ENCODE data around the gene ALX4. TPM values are rescaled to one million over a fixed set of nuclear protein-coding genes. Genes with fewer than 3 reads are reported as not detected.

ALX4 gene
- polyA plus RNA-seq, 4 donors, result 0.04 TPM; not detected in 3

DNA sequence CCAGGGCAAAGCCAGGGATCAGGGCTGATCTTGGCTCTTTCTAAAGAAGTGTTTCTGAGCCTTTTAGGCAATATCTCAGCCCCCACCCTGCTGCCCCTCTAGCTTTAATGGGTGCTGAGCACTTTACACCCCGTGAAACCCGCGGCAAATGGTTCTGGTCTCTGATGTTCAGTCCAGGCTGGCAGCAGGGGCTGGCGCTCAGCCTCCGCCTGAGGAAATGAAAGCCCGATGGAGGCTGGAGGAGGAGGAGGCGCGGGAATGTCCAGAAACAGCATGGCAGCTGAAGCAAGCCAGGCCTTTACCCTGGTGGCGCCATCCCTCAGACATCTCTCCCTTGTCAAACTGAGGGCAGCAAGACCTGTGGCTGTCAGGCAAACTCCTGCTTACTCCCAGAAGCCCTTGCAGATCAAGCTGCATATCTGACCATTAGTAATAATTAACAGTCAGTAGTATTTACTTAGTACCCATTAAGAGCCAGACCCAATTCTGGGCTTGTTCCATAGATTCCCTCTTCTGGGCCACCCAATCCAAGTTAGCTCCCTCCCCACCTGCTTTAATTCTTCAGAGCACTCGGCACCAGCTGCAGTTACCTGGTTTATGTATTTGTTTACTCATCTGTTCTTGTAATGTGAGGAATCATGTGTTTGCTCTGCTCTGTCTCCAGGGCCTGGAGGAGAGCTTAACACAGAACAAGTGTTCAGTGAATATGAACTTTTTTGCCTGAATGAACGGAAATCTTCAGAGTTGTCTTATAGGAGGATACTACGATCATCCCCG lies 15.0 kb upstream of the ALX4 start:
- DNase-seq (no peak), FAIRE-seq (no peak)
- H3K27me3 ChIP-seq (ENCODE audit: control insufficient read depth in 3 of 3, insufficient read depth in 3 of 3, low read length in 3 of 3), result peaks cover 0 to 97% (median 61%) of the 10 kb centered on the region in 3 donors
- no peak overlapping the region for H3K27ac ChIP-seq (ENCODE audit: low read depth in 1 of 3, low read length in 2 of 3)
- H3K9me3 ChIP-seq (ENCODE audit: control insufficient read depth in 2 of 2, insufficient read depth in 1 of 2, low read depth in 1 of 2, low read length in 1 of 2), result no peaks in the 10 kb centered on the region
- no peak overlapping the region for H3K4me3 ChIP-seq (ENCODE audit: low read depth in 1 of 3, low read length in 3 of 3)
- no peaks in the 10 kb centered on the region for H3K36me3 ChIP-seq (ENCODE audit: control insufficient read depth in 3 of 3, insufficient read depth in 2 of 3, low read depth in 1 of 3, low read length in 3 of 3)
- no peaks in the 10 kb centered on the region for H3K4me1 ChIP-seq (ENCODE audit: control insufficient read depth in 3 of 3, insufficient read depth in 2 of 3, low read depth in 1 of 3, low read length in 2 of 3)
- WGBS, 3 donors, result 42 to 52% (median 43%) methylated on average over 13 of the region's 13 CpGs

DNA sequence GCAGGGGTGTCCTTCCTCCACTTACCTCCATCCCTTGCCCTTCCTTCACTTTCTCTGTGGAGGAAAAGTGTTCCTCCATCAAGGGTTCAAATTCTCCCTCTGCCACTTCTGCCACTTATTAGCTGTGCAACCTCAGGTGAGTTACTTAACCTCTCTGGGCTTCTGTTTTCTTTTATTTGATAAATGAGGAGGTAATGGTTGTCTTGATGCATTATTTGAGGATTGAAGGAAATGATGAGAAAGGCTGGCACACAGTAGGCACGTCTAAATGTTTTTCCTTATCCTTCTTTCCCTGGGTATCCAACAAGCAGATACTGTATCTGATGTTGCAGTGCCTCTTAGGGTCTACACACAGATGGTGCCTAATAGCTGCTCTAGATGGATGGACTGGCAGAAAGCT lies 14.3 kb upstream of the ALX4 start:
- WGBS, 3 donors, result 15 to 55% (median 35%) methylated on average over 1 of the region's 1 CpG
- Histone ChIP-seq H3K4me3 (ENCODE audit: low read depth in 1 of 3, low read length in 3 of 3) (no peak overlapping the region), H3K27me3 (ENCODE audit: control insufficient read depth in 3 of 3, insufficient read depth in 3 of 3, low read length in 3 of 3) (peaks cover 0 to 99% (median 61%) of the 10 kb centered on the region in 3 donors), H3K36me3 (ENCODE audit: control insufficient read depth in 3 of 3, insufficient read depth in 2 of 3, low read depth in 1 of 3, low read length in 3 of 3) (no peaks in the 10 kb centered on the region), H3K4me1 (ENCODE audit: control insufficient read depth in 3 of 3, insufficient read depth in 2 of 3, low read depth in 1 of 3, low read length in 2 of 3) (no peaks in the 10 kb centered on the region), H3K9me3 (ENCODE audit: control insufficient read depth in 2 of 2, insufficient read depth in 1 of 2, low read depth in 1 of 2, low read length in 1 of 2) (no peaks in the 10 kb centered on the region), H3K27ac (ENCODE audit: low read depth in 1 of 3, low read length in 2 of 3) (no peak overlapping the region)
- no peak for FAIRE-seq
- DNase-seq, result no peak

DNA sequence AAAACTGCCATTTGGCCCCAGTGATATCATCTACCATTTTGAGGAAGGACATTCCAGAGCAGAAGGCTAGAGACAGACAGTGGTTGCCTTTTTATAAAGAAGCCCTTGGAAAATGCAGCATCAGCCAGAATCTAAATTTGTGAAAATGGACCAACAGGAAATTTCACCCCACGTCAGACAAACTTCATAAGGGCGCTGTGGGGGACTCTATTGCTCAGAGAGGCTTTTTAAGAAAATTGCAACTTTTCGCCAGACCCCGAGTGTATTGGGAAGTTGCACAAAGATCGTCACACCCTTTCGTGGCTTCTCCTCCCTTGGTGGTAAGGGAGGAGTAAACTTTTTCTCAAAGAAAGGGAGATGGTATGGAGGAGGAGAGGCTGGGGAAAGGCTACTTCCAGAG lies 12.3 kb upstream of the ALX4 start:
- no peak for DNase-seq
- Histone ChIP-seq H3K9me3 (ENCODE audit: control insufficient read depth in 2 of 2, insufficient read depth in 1 of 2, low read depth in 1 of 2, low read length in 1 of 2) (no peaks in the 10 kb centered on the region), H3K4me1 (ENCODE audit: control insufficient read depth in 3 of 3, insufficient read depth in 2 of 3, low read depth in 1 of 3, low read length in 2 of 3) (no peaks in the 10 kb centered on the region), H3K27me3 (ENCODE audit: control insufficient read depth in 3 of 3, insufficient read depth in 3 of 3, low read length in 3 of 3) (peaks cover 5 to 99% (median 70%) of the 10 kb centered on the region in 3 donors), H3K4me3 (ENCODE audit: low read depth in 1 of 3, low read length in 3 of 3) (no peak overlapping the region), H3K27ac (ENCODE audit: low read depth in 1 of 3, low read length in 2 of 3) (no peak overlapping the region), H3K36me3 (ENCODE audit: control insufficient read depth in 3 of 3, insufficient read depth in 2 of 3, low read depth in 1 of 3, low read length in 3 of 3) (no peaks in the 10 kb centered on the region)
- 17 to 25% (median 21%) methylated on average over 6 of the region's 6 CpGs for WGBS, 3 donors
- FAIRE-seq, result no peak

DNA sequence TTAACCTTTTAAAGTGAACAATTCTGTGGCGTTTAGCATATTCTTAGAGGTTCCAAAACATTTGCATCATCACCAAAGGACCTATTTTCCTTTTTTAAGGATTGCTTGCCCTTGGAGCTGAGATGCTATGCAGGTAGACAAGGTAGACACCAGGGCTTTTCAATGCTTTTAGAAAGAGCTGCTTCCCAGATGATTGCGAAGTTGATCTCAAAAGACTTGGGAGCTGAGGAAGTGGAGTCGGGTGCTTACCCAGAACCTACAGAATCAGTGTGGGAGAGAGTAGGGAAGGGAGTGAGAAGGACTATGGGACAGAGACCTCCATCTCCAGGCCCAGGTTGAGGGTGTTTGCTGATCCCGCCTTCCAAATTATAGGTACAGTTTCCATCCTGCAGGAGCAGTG lies 11.1 kb upstream of the ALX4 start:
- H3K27ac ChIP-seq (ENCODE audit: low read depth in 1 of 3, low read length in 2 of 3), result no peak overlapping the region
- peaks cover 5 to 100% (median 74%) of the 10 kb centered on the region in 3 donors for H3K27me3 ChIP-seq (ENCODE audit: control insufficient read depth in 3 of 3, insufficient read depth in 3 of 3, low read length in 3 of 3)
- WGBS, 3 donors, result 9 to 15% (median 14%) methylated on average over 4 of the region's 4 CpGs
- H3K36me3 ChIP-seq (ENCODE audit: control insufficient read depth in 3 of 3, insufficient read depth in 2 of 3, low read depth in 1 of 3, low read length in 3 of 3), result no peaks in the 10 kb centered on the region
- no peak for DNase-seq
- H3K4me1 ChIP-seq (ENCODE audit: control insufficient read depth in 3 of 3, insufficient read depth in 2 of 3, low read depth in 1 of 3, low read length in 2 of 3), result peaks cover 0 to 10% (median 2%) of the 10 kb centered on the region in 3 donors
- FAIRE-seq, result no peak
- H3K9me3 ChIP-seq (ENCODE audit: control insufficient read depth in 2 of 2, insufficient read depth in 1 of 2, low read depth in 1 of 2, low read length in 1 of 2), result no peaks in the 10 kb centered on the region
- H3K4me3 ChIP-seq (ENCODE audit: low read depth in 1 of 3, low read length in 3 of 3), result no peak overlapping the region

DNA sequence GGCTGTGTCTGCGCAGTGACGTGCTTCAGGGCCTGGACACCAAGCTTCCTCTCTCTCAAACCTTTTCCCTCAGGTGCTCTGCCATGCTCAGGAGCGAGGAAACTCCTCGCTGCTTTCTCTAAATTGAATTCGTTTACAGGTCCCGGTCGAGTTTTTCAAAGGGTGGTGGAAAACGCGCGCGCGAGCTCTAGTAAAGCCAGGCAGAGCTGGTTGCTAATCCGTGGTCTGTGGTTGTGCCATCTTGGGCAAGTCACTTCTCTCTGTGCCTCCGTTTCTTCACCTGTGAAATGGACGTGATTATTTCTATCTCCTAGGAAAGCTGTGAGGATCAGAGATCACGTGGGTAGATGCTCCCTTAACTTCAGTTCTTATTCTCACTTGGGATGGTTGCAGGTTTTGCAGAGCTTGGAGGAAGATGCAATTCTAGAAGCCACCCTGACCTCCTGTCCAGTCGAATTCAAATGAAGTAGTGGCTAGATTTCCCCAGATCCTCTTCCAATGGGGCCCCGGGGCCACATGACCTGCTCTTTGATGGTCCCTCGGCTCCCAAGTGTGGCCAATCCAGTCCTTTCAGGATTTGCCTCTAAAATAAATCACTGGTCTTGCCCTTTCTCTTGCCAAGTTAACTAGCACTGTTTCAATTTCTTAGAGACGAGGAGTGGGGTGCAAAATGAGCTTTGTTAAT lies 10.5 kb upstream of the ALX4 start:
- WGBS, 3 donors, result 8 to 11% (median 9%) methylated on average over 20 of the region's 20 CpGs
- Histone ChIP-seq H3K36me3 (ENCODE audit: control insufficient read depth in 3 of 3, insufficient read depth in 2 of 3, low read depth in 1 of 3, low read length in 3 of 3) (no peaks in the 10 kb centered on the region), H3K27me3 (ENCODE audit: control insufficient read depth in 3 of 3, insufficient read depth in 3 of 3, low read length in 3 of 3) (peaks cover 5 to 100% (median 77%) of the 10 kb centered on the region in 3 donors), H3K27ac (ENCODE audit: low read depth in 1 of 3, low read length in 2 of 3) (no peak overlapping the region), H3K4me1 (ENCODE audit: control insufficient read depth in 3 of 3, insufficient read depth in 2 of 3, low read depth in 1 of 3, low read length in 2 of 3) (peaks cover 0 to 10% (median 2%) of the 10 kb centered on the region in 3 donors), H3K9me3 (ENCODE audit: control insufficient read depth in 2 of 2, insufficient read depth in 1 of 2, low read depth in 1 of 2, low read length in 1 of 2) (no peaks in the 10 kb centered on the region), H3K4me3 (ENCODE audit: low read depth in 1 of 3, low read length in 3 of 3) (no peak overlapping the region)
- DNase-seq (no peak), FAIRE-seq (no peak)

DNA sequence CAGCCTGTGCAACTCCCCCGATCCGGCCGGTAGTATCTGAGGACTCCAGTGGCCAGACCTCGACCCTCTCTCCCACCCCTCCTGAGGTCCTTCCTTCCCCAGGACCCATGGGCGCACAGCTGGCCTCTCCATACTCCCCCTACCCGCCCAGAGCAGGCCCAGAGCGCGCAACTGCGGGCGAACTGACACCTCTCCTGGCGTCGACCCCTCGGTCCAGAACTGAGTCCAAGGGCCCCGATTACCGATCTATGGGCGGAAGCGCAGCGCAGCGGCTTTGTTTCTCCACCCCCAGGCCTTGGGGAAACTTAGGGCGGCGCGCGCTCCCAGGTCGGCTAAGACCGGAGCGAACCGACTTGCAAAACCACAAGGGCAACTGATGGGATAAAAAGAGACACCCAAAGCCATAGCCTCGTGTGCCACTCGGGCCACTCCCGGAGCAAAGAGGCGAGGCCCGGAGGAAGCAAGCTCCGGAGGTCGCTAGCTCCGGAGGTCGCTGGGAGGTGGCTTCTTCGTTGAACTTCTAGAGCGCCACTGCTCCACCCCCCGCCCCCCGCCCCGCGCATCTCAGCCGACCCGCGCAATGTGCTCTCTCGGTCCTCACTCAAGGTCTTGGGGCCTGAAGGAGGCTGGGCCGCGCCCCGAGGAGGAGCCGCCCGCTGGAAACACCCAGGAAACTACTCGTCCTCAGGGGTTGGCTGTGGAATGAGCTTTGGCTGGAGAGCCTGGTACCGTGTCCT lies 9.8 kb upstream of the ALX4 start:
- Histone ChIP-seq H3K27me3 (ENCODE audit: control insufficient read depth in 3 of 3, insufficient read depth in 3 of 3, low read length in 3 of 3) (peaks cover 5 to 97% (median 73%) of the 10 kb centered on the region in 3 donors), H3K36me3 (ENCODE audit: control insufficient read depth in 3 of 3, insufficient read depth in 2 of 3, low read depth in 1 of 3, low read length in 3 of 3) (no peaks in the 10 kb centered on the region), H3K4me3 (ENCODE audit: low read depth in 1 of 3, low read length in 3 of 3) (no peak overlapping the region), H3K9me3 (ENCODE audit: control insufficient read depth in 2 of 2, insufficient read depth in 1 of 2, low read depth in 1 of 2, low read length in 1 of 2) (no peaks in the 10 kb centered on the region), H3K27ac (ENCODE audit: low read depth in 1 of 3, low read length in 2 of 3) (no peak overlapping the region), H3K4me1 (ENCODE audit: control insufficient read depth in 3 of 3, insufficient read depth in 2 of 3, low read depth in 1 of 3, low read length in 2 of 3) (peaks cover 0 to 10% (median 2%) of the 10 kb centered on the region in 3 donors)
- WGBS, 3 donors, result 3 to 4% (median 3%) methylated on average over 51 to 53 of the region's 53 CpGs
- FAIRE-seq, result no peak
- no peak for DNase-seq

DNA sequence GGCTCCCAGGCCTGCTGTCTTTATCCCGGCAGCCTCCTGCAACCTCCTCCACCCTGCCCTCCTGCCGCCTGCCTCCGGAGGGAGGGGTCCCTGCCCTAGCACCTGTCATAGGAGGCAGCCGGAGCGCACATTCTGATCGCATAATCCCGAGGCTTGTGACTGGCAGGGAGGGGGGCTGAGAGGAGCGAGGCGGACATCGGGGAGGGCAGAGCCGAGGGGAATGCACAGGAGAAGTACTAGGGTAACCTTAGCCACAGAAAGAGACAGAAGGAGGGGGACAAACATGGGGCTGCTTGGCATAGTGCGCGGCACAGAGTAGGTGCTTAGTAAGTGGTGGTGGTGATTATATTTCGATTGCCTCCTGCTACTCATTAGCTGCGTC lies 9.2 kb upstream of the ALX4 start:
- peaks cover 5 to 97% (median 74%) of the 10 kb centered on the region in 3 donors for H3K27me3 ChIP-seq (ENCODE audit: control insufficient read depth in 3 of 3, insufficient read depth in 3 of 3, low read length in 3 of 3)
- no peak for DNase-seq
- 3 to 6% (median 5%) methylated on average over 13 to 15 of the region's 15 CpGs for WGBS, 3 donors
- no peak overlapping the region for H3K27ac ChIP-seq (ENCODE audit: low read depth in 1 of 3, low read length in 2 of 3)
- peaks cover 0 to 10% (median 2%) of the 10 kb centered on the region in 3 donors for H3K4me1 ChIP-seq (ENCODE audit: control insufficient read depth in 3 of 3, insufficient read depth in 2 of 3, low read depth in 1 of 3, low read length in 2 of 3)
- H3K4me3 ChIP-seq (ENCODE audit: low read depth in 1 of 3, low read length in 3 of 3), result no peak overlapping the region
- no peaks in the 10 kb centered on the region for H3K9me3 ChIP-seq (ENCODE audit: control insufficient read depth in 2 of 2, insufficient read depth in 1 of 2, low read depth in 1 of 2, low read length in 1 of 2)
- FAIRE-seq, result no peak
- no peaks in the 10 kb centered on the region for H3K36me3 ChIP-seq (ENCODE audit: control insufficient read depth in 3 of 3, insufficient read depth in 2 of 3, low read depth in 1 of 3, low read length in 3 of 3)

DNA sequence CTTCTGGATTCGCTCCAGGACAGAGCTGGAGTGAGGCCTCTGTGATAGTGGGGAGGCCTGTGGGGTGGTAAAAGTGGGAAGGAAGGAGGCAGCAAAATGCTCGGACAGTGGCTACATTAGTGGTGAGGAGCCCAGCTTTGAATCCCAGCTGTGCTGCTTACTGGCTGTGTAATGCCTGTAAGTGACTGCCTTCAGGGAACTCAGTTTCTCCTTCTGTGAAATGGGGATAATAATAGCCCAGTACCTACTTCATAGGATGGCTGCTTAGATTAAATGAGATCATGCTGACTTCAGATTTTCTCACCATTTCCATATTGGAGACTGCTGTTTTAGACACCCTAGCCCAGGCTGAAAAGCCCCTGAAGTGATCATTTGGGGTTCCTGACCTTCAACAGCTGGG lies 8.4 kb upstream of the ALX4 start:
- FAIRE-seq (no peak), DNase-seq (no peak)
- H3K9me3 ChIP-seq (ENCODE audit: control insufficient read depth in 2 of 2, insufficient read depth in 1 of 2, low read depth in 1 of 2, low read length in 1 of 2), result no peaks in the 10 kb centered on the region
- peaks cover 5 to 97% (median 77%) of the 10 kb centered on the region in 3 donors for H3K27me3 ChIP-seq (ENCODE audit: control insufficient read depth in 3 of 3, insufficient read depth in 3 of 3, low read length in 3 of 3)
- H3K27ac ChIP-seq (ENCODE audit: low read depth in 1 of 3, low read length in 2 of 3), result no peak overlapping the region
- H3K36me3 ChIP-seq (ENCODE audit: control insufficient read depth in 3 of 3, insufficient read depth in 2 of 3, low read depth in 1 of 3, low read length in 3 of 3), result no peaks in the 10 kb centered on the region
- WGBS, 3 donors, result 10 to 24% (median 16%) methylated on average over 2 of the region's 2 CpGs
- peaks cover 0 to 10% (median 2%) of the 10 kb centered on the region in 3 donors for H3K4me1 ChIP-seq (ENCODE audit: control insufficient read depth in 3 of 3, insufficient read depth in 2 of 3, low read depth in 1 of 3, low read length in 2 of 3)
- no peak overlapping the region for H3K4me3 ChIP-seq (ENCODE audit: low read depth in 1 of 3, low read length in 3 of 3)
